HepG2 (cell line): ENCODE data around the gene CDYL. TPM values are rescaled to one million over a fixed set of nuclear protein-coding genes. Genes with fewer than 3 reads are reported as not detected.
A peak's percentile ranks its signal among the peaks of the same experiment; 100 is the strongest.

ENCODE experiments used
- ATAC-seq: fragments of 200-7000 bp; cut with Tn5 transposase; 3 replicates; pipeline ENCODE4 v1.9.1; 2020; ENCODE audit warnings: mild to moderate bottlenecking, moderate library complexity
- BruUV-seq: library from RNA; stranded (reverse); fragments of 400-500 nt; replicated peaks from 2 replicates; lab custom pipeline; 2021; lab: Mats Ljungman, UMichigan
- CTCF ChIA-PET: fragments of 300-600 bp; formaldehyde crosslinking; extraction: SDS; loops from one replicate; lab custom pipeline; 2021; ENCODE audit warnings: low total read pairs, inconsistent platforms, low intra/inter-chr PET ratio; lab: Yijun Ruan, JAX
- POLR2A ChIA-PET: fragments of 350-600 bp; sonication (Branson Sonifier 250); formaldehyde crosslinking; loops from one replicate; lab custom pipeline; 2020; ENCODE audit warnings: antibody characterized with exemption, inconsistent platforms; lab: Yijun Ruan, JAX
- DNase-seq: peaks from one replicate; pipeline ENCODE4 v3.0.0-alpha.2; 2015; ENCODE audit warnings: low spot score
- FAIRE-seq: peaks from 3 replicates; lab custom pipeline; 2011; peaks lifted over from hg19 to GRCh38; lab: Jason Lieb, UNC
- H2AFZ ChIP-seq: one replicate; pipeline ENCODE4 v1.6.1; 2011; ENCODE audit warnings: low read length, inconsistent platforms
- H3K27ac ChIP-seq: fragments of 300-600 bp; 3 replicates; pipeline ENCODE4 v1.8.0; 2011; ENCODE audit warnings: mixed run types, mild to moderate bottlenecking, mixed read lengths, low read length, inconsistent platforms; ENCODE audit not compliant: insufficient read depth; ENCODE audit errors: extremely low read length
- H3K27me3 ChIP-seq, 2 experiments: fragments of 200-600 bp in 1 of 2; 2 replicates in 1 of 2; 3 replicates in 1 of 2; pipeline versions ENCODE4 v1.6.0 to v1.8.0; 2011; ENCODE audit warnings: low read length in 2 of 2, mild to moderate bottlenecking in 2 of 2, moderate library complexity in 2 of 2, inconsistent platforms in 1 of 2; ENCODE audit not compliant: insufficient read depth in 2 of 2, control insufficient read depth in 1 of 2
- H3K36me3 ChIP-seq, 2 experiments: fragments of 200-600 bp in 1 of 2; replicated peaks in 1 of 2; 2 replicates in 1 of 2; 3 replicates in 1 of 2; pipeline versions ENCODE4 v1.5.1 to v1.8.0; 2011; ENCODE audit warnings: low read length in 2 of 2, inconsistent platforms in 1 of 2; ENCODE audit not compliant: insufficient read depth in 2 of 2, control insufficient read depth in 1 of 2
- H3K4me1 ChIP-seq: 2 replicates; pipeline ENCODE4 v1.5.1; 2012; ENCODE audit warnings: low read length, inconsistent platforms; ENCODE audit not compliant: insufficient read depth
- H3K4me2 ChIP-seq: 2 replicates; pipeline ENCODE4 v1.6.0; 2011; ENCODE audit warnings: low read depth, low read length, inconsistent platforms
- H3K4me3 ChIP-seq, 3 experiments: fragments of 200-600 bp in 1 of 3; sonication (generic), shearing (Covaris generic) in 1 of 3; replicated peaks in 1 of 3; 2 replicates each; pipeline ENCODE4 v1.5.1; 2011 to 2016; ENCODE audit warnings: low read length in 3 of 3, inconsistent platforms in 2 of 3, low read depth in 2 of 3, mild to moderate bottlenecking in 2 of 3, control low read depth in 1 of 3, mixed read lengths in 1 of 3; ENCODE audit not compliant: insufficient read depth in 1 of 3
- H3K79me2 ChIP-seq: one replicate; pipeline ENCODE4 v1.6.1; 2011; ENCODE audit warnings: low read length, inconsistent platforms; ENCODE audit not compliant: insufficient read depth
- H3K9ac ChIP-seq: 2 replicates; pipeline ENCODE4 v1.6.0; 2011; ENCODE audit warnings: mild to moderate bottlenecking, low read depth, low read length, inconsistent platforms; ENCODE audit not compliant: insufficient read depth
- H3K9me3 ChIP-seq: 2 replicates; pipeline ENCODE4 v1.5.1; 2012; ENCODE audit warnings: mild to moderate bottlenecking, low read length
- H4K20me1 ChIP-seq: 2 replicates; pipeline ENCODE4 v1.6.0; 2011; ENCODE audit warnings: inconsistent platforms, mild to moderate bottlenecking, low read length, moderate library complexity; ENCODE audit not compliant: insufficient read depth
- ATAD3A ChIP-seq: sonication (generic); formaldehyde crosslinking; IDR thresholded peaks from 2 replicates; pipeline ENCODE4 v1.4.0; 2020; ENCODE audit warnings: missing genetic modification reagents
- DZIP1 ChIP-seq: sonication (generic); formaldehyde crosslinking; IDR thresholded peaks from 2 replicates; pipeline ENCODE4 v1.5.0; 2020; ENCODE audit warnings: mild to moderate bottlenecking, missing genetic modification reagents
- MAX ChIP-seq: IDR thresholded peaks from 2 replicates; pipeline ENCODE4 v1.6.1; 2012; ENCODE audit warnings: inconsistent platforms
- REPIN1 ChIP-seq: sonication (generic); formaldehyde crosslinking; IDR thresholded peaks from 2 replicates; pipeline ENCODE4 v1.8.0; 2022; ENCODE audit warnings: missing genetic modification reagents, low read depth, mild to moderate bottlenecking, borderline replicate concordance
- REST ChIP-seq, 2 experiments: IDR thresholded peaks; 2 replicates each; pipeline ENCODE4 v1.6.1; 2011 to 2012; ENCODE audit warnings: low read length in 2 of 2, borderline replicate concordance in 1 of 2, low read depth in 1 of 2, mild to moderate bottlenecking in 1 of 2, moderate library complexity in 1 of 2
- ZFP36L1 ChIP-seq: sonication (generic); formaldehyde crosslinking; IDR thresholded peaks from 2 replicates; pipeline ENCODE4 v1.8.0; 2022; ENCODE audit warnings: mild to moderate bottlenecking, missing genetic modification reagents, moderate library complexity
- ZNF430 ChIP-seq: sonication (generic); formaldehyde crosslinking; IDR thresholded peaks from 2 replicates; pipeline ENCODE4 v1.9.0; 2021; ENCODE audit warnings: mild to moderate bottlenecking, missing genetic modification reagents
- ZNF781 ChIP-seq: sonication (generic); formaldehyde crosslinking; IDR thresholded peaks from 2 replicates; pipeline ENCODE4 v1.5.1; 2020; ENCODE audit warnings: borderline replicate concordance, mild to moderate bottlenecking, missing genetic modification reagents; ENCODE audit errors: not compliant biosample characterization
- WGBS: methylation state at CpG from one replicate; pipeline ENCODE4 v1.1.6; 2017; ENCODE audit warnings: low lambda C conversion rate; 5-methylcytosine and 5-hydroxymethylcytosine counted together
- in situ Hi-C: cut with HindIII; loops from 2 replicates; pipeline ENCODE4 v1.10.0; 2017; ENCODE audit warnings: low pct_unique_long_range_greater_than_20kb; ENCODE audit not compliant: extremely low pct_ligation_motif_present
- intact Hi-C: fragments of 100-400 bp; cut with micrococcal nuclease; formaldehyde crosslinking; loops from one replicate; pipeline ENCODE4 v1.10.0; 2022; ENCODE audit not compliant: unreplicated experiment
- polyA plus RNA-seq, 8 experiments: library from polyadenylated mRNA; depleted of rRNA in 3 of 8; stranded (reverse) in 7 of 8; unstranded in 1 of 8; fragments of >200 nt; fragmentation: Illumina TruSeq in 4 of 8; extraction: Trizol in 4 of 8; gene quantifications; 2 replicates each; pipeline versions ENCODE4 v1.2.1 to v1.2.3, GENCODE V29; 2011 to 2016; ENCODE audit warnings: low read depth in 4 of 8, missing spikeins in 1 of 8, mixed read lengths in 1 of 8; ENCODE audit not compliant: insufficient read depth in 1 of 8
- total RNA-seq, 5 experiments: library from RNA; depleted of rRNA; stranded (reverse); fragments of >200 nt; fragmentation: Illumina TruSeq; extraction: Trizol; gene quantifications; 2 replicates each; pipeline ENCODE4 v1.2.3, GENCODE V29; 2016; ENCODE audit warnings: low read depth in 1 of 5

Gene CDYL
- total and polyA plus RNA-seq, 2 of the 13 experiments (the other 11 are each of a cell fraction or from before 2014, with no cell fraction given) = 22.8 to 105 TPM

GRCh38 chr6:4802312-4802935 is 26.2 kb downstream of the CDYL start:
- TF ChIP-seq ZNF781 (CRISPR knock-in tag) (no peak), REPIN1 (no peak), ATAD3A (CRISPR knock-in tag) (no peak)
- H2AFZ ChIP-seq = no peak overlapping the region
- WGBS = 96% methylated on average over 4 of the region's 4 CpGs
- in situ Hi-C loops = no loop called here
- H3K4me1 ChIP-seq = peaks cover 41% of the 10 kb centered on the region
- H3K9ac ChIP-seq = no peak overlapping the region
- H3K36me3 ChIP-seq = no peaks in the 10 kb centered on the region
- no peaks in the 10 kb centered on the region for H3K9me3 ChIP-seq
- H3K27me3 ChIP-seq = no peaks in the 10 kb centered on the region
- peaks cover 67% of the 10 kb centered on the region for H3K79me2 ChIP-seq
- no peak overlapping the region for H3K4me3 ChIP-seq
- ChIA-PET CTCF (no interaction called here), POLR2A (no interaction called here)
- FAIRE-seq = no peak
- intact Hi-C loops = no loop called here
- H3K27ac ChIP-seq = no peak overlapping the region
- BruUV-seq = no TSS peak
- H4K20me1 ChIP-seq = peaks cover 41% of the 10 kb centered on the region
- no peak overlapping the region for H3K4me2 ChIP-seq
- ATAC-seq = no peak
- DNase-seq = no peak

GRCh38 chr6:4803343-4803744 is 27.1 kb downstream of the CDYL start:
- POLR2A ChIA-PET = no interaction called here
- 43% methylated on average over 5 of the region's 5 CpGs for WGBS
- no peak for FAIRE-seq
- no peak for DNase-seq
- Histone ChIP-seq H3K4me2 (peak overlapping the region; percentile 1; the same call in 1 of the 2 replicates), H3K36me3 (no peaks in the 10 kb centered on the region), H3K79me2 (peaks cover 65% of the 10 kb centered on the region), H3K27me3 (no peaks in the 10 kb centered on the region), H3K4me3 (no peak overlapping the region), H3K27ac (no peak overlapping the region), H3K9me3 (no peaks in the 10 kb centered on the region), H3K4me1 (peaks cover 46% of the 10 kb centered on the region), H2AFZ (no peak overlapping the region), H3K9ac (no peak overlapping the region), H4K20me1 (peaks cover 44% of the 10 kb centered on the region)
- TF ChIP-seq REST (IDR thresholded peaks at IDR 0.05; ENCODE audit: borderline replicate concordance in 1 of 2, low read depth in 1 of 2, low read length in 2 of 2) (peak; percentile 29 to 85), ZFP36L1 (CRISPR knock-in tag) (no peak), MAX (0 out of 2 replicates have a peak, but pooled peaks have one; percentile 20), ZNF430 (CRISPR knock-in tag) (no peak), DZIP1 (CRISPR knock-in tag) (no peak)
- no peak for ATAC-seq
- intact Hi-C loops (no loop called here), in situ Hi-C loops (no loop called here)
- no TSS peak for BruUV-seq
- CTCF ChIA-PET = no interaction called here
